Endothelial cell of umbilical vein (primary cell): Measurements from ENCODE around the gene NNT. TPM values are rescaled to one million over a fixed set of nuclear protein-coding genes. Genes with fewer than 3 reads are reported as not detected.

Experiments used
- BruUV-seq: library from RNA; stranded (reverse); fragments of 400-500 nt; replicated peaks from 2 replicates; lab custom pipeline; 2021; lab: Mats Ljungman, UMichigan
- CTCF ChIA-PET: fragments of 300-600, 350-600 bp; sonication (Branson Sonifier 250); formaldehyde crosslinking; loops from one replicate; lab custom pipeline; 2021; ENCODE audit warnings: antibody characterized with exemption, inconsistent platforms; lab: Charles Lee
- POLR2A ChIA-PET: fragments of 300-600, 350-600 bp; sonication (Branson Sonifier 250); formaldehyde crosslinking; loops from one replicate; lab custom pipeline; 2021; ENCODE audit warnings: antibody characterized with exemption, inconsistent platforms; lab: Charles Lee
- DNase-seq: peaks from one replicate; pipeline ENCODE4 v3.0.0-alpha.2; 2011; ENCODE audit warnings: low read depth, low spot score
- FAIRE-seq: peaks from 2 replicates; lab custom pipeline; 2011; peaks lifted over from hg19 to GRCh38; lab: Jason Lieb, UNC
- H2AFZ ChIP-seq: 2 replicates; pipeline ENCODE4 v1.6.0; 2012; ENCODE audit warnings: low read depth, low read length, control low read depth, inconsistent platforms
- H3K27ac ChIP-seq: 2 replicates; pipeline ENCODE4 v1.5.1; 2011; ENCODE audit warnings: low read depth, mild to moderate bottlenecking, control low read depth, low read length, moderate library complexity; ENCODE audit not compliant: insufficient read depth
- H3K27me3 ChIP-seq, 2 experiments: 2 replicates each; pipeline versions ENCODE4 v1.6.0 to v1.6.1; 2011; ENCODE audit warnings: low read length in 2 of 2, mixed read lengths in 1 of 2; ENCODE audit not compliant: control insufficient read depth in 2 of 2, insufficient read depth in 2 of 2
- H3K36me3 ChIP-seq, 2 experiments: 2 replicates in 1 of 2; 3 replicates in 1 of 2; pipeline ENCODE4 v1.5.1; 2011; ENCODE audit warnings: low read length in 2 of 2, mild to moderate bottlenecking in 1 of 2, moderate library complexity in 1 of 2; ENCODE audit not compliant: control insufficient read depth in 2 of 2, insufficient read depth in 2 of 2; ENCODE audit errors: extremely low read depth in 1 of 2
- H3K4me1 ChIP-seq: 3 replicates; pipeline ENCODE4 v1.5.1; 2011; ENCODE audit warnings: mild to moderate bottlenecking, low read length; ENCODE audit not compliant: control insufficient read depth, insufficient read depth; ENCODE audit errors: extremely low read depth
- H3K4me2 ChIP-seq: 2 replicates; pipeline ENCODE4 v1.6.1; 2011; ENCODE audit warnings: low read length, control low read depth, mixed read lengths; ENCODE audit not compliant: insufficient read depth
- H3K4me3 ChIP-seq, 3 experiments: fragments of 200-600 bp in 1 of 3; sonication (generic), shearing (Covaris generic) in 1 of 3; replicated peaks in 1 of 3; 2 replicates each; pipeline ENCODE4 v1.5.1; 2011 to 2016; ENCODE audit warnings: control low read depth in 3 of 3, low read length in 3 of 3, mild to moderate bottlenecking in 2 of 3, inconsistent platforms in 1 of 3, low read depth in 1 of 3, moderate library complexity in 1 of 3; ENCODE audit not compliant: insufficient read depth in 1 of 3
- H3K79me2 ChIP-seq: 2 replicates; pipeline ENCODE4 v1.6.0; 2012; ENCODE audit warnings: low read length, inconsistent platforms; ENCODE audit not compliant: control insufficient read depth, insufficient read depth
- H3K9ac ChIP-seq: replicated peaks from 2 replicates; pipeline ENCODE3; 2011; ENCODE audit warnings: low read length, control low read depth; ENCODE audit not compliant: insufficient read depth; ENCODE audit errors: extremely low read depth
- H3K9me1 ChIP-seq: replicated peaks from 3 replicates; pipeline ENCODE4 v1.6.0; 2011; ENCODE audit warnings: mild to moderate bottlenecking, low read length; ENCODE audit not compliant: control insufficient read depth, insufficient read depth; ENCODE audit errors: extremely low read depth
- H3K9me3 ChIP-seq: replicated peaks from 2 replicates; pipeline ENCODE4 v1.5.1; 2012; ENCODE audit warnings: low read length, inconsistent platforms; ENCODE audit not compliant: control insufficient read depth, insufficient read depth
- H4K20me1 ChIP-seq: replicated peaks from 2 replicates; pipeline ENCODE3; 2011; ENCODE audit warnings: mild to moderate bottlenecking, low read length; ENCODE audit not compliant: control insufficient read depth, insufficient read depth; ENCODE audit errors: extremely low read depth
- CTCF ChIP-seq, 2 donors: IDR thresholded peaks; 1 replicate in 1 of 2; 2 replicates in 1 of 2; pipeline ENCODE4 v1.5.1; 2011; ENCODE audit warnings: low read length in 2 of 2, mild to moderate bottlenecking in 2 of 2, moderate library complexity in 2 of 2, control low read depth in 1 of 2, inconsistent platforms in 1 of 2, low read depth in 1 of 2; ENCODE audit not compliant: insufficient read depth in 1 of 2; ENCODE audit errors: extremely low read depth in 1 of 2
- EZH2 ChIP-seq: IDR thresholded peaks from 2 replicates; pipeline ENCODE4 v1.6.1; 2012; ENCODE audit warnings: borderline replicate concordance, low read depth, mild to moderate bottlenecking, moderate library complexity, low read length, inconsistent platforms; ENCODE audit not compliant: severe bottlenecking
- FOS ChIP-seq: IDR thresholded peaks from 2 replicates; pipeline ENCODE4 v1.6.1; 2011; ENCODE audit warnings: mild to moderate bottlenecking, low read length, moderate library complexity, borderline replicate concordance; ENCODE audit not compliant: insufficient read depth
- GATA2 ChIP-seq: IDR thresholded peaks from 2 replicates; pipeline ENCODE4 v1.7.0; 2011; ENCODE audit warnings: low read depth, mild to moderate bottlenecking, moderate library complexity, mixed read lengths, low read length; ENCODE audit not compliant: insufficient read length, insufficient read depth
- JUN ChIP-seq: IDR thresholded peaks from 2 replicates; pipeline ENCODE4 v1.6.1; 2011; ENCODE audit warnings: borderline replicate concordance, low read depth; ENCODE audit not compliant: insufficient read length, insufficient read depth
- MYC ChIP-seq: IDR thresholded peaks from one replicate; pipeline ENCODE4 v1.6.1; 2011; ENCODE audit warnings: mild to moderate bottlenecking, low read depth, low read length
- POLR2A ChIP-seq: IDR thresholded peaks from 2 replicates; pipeline ENCODE4 v1.6.1; 2012; ENCODE audit warnings: low read depth, mild to moderate bottlenecking, control low read depth, low read length
- POLR2AphosphoS5 ChIP-seq: IDR thresholded peaks from 2 replicates; pipeline ENCODE4 v1.6.1; 2012; ENCODE audit warnings: low read depth, mild to moderate bottlenecking, control low read depth, low read length, moderate library complexity; ENCODE audit not compliant: insufficient read depth
- dilution Hi-C: fragments of 300-500 bp; cut with MboI; formaldehyde crosslinking; loops from one replicate; pipeline ENCODE4 v1.15.0; 2019; ENCODE audit warnings: low sequenced_read_pairs; ENCODE audit not compliant: extremely low pct_ligation_motif_present
- intact Hi-C: fragments of 100-400 bp; cut with micrococcal nuclease; formaldehyde crosslinking; loops from one replicate; pipeline ENCODE4 v1.10.0; 2022
- polyA plus RNA-seq, 4 experiments: library from polyadenylated mRNA; depleted of rRNA in 3 of 4; stranded (reverse) in 3 of 4; unstranded in 1 of 4; fragments of >200 nt; gene quantifications; 2 replicates each; pipeline versions ENCODE4 v1.2.1 to v1.2.3, GENCODE V29; 2011 to 2012; ENCODE audit warnings: missing spikeins in 1 of 4
- total RNA-seq: library from RNA; stranded (reverse); gene quantifications from 2 replicates; pipeline ENCODE4 v1.2.3, GENCODE V29; 2021
- TF ChIP-seq, protein P1 (sequence below): IDR thresholded peaks from 2 replicates; pipeline ENCODE4 v1.6.1; 2011; ENCODE audit not compliant: insufficient read depth, insufficient read length

NNT gene
- total and polyA plus RNA-seq, 2 donors (not counting 3 experiments of a cell fraction or from before 2014, with no cell fraction given): 38.2 to 82.5 TPM

- Histone ChIP-seq H3K9me3 (no peaks in the 10 kb centered on the region), H3K4me3 (no peak overlapping the region), H3K79me2 (no peaks in the 10 kb centered on the region), H3K4me1 (no peaks in the 10 kb centered on the region), H3K9me1 (no peaks in the 10 kb centered on the region), H3K27me3 (peaks cover 2 to 7% of the 10 kb centered on the region in 2 experiments), H4K20me1 (no peaks in the 10 kb centered on the region), H3K36me3 (no peaks in the 10 kb centered on the region), H3K4me2 (no peak overlapping the region), H3K27ac (no peak overlapping the region), H3K9ac (no peak overlapping the region), H2AFZ (no peak overlapping the region)
- FAIRE-seq: no peak
- dilution Hi-C loops (no loop called here), intact Hi-C loops (no loop called here)
- POLR2A ChIA-PET: no interaction called here
- BruUV-seq: no TSS peak
- no peak for TF ChIP-seq EZH2
- TF ChIP-seq POLR2A: no peak
- no peak for TF ChIP-seq CTCF (IDR thresholded peaks at IDR 0.05; ENCODE audit: extremely low read depth in 1 of 2, insufficient read depth in 1 of 2, low read depth in 1 of 2, low read length in 2 of 2)
- no peak for TF ChIP-seq FOS
- TF ChIP-seq JUN: no peak
- no peak for TF ChIP-seq MYC
- TF ChIP-seq, protein P1, sequence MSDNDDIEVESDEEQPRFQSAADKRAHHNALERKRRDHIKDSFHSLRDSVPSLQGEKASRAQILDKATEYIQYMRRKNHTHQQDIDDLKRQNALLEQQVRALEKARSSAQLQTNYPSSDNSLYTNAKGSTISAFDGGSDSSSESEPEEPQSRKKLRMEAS: no peak
- no peak for TF ChIP-seq POLR2AphosphoS5
- TF ChIP-seq GATA2: no peak
- CTCF ChIA-PET: interaction anchor here (1.5 to 5.6 kb wide), 5 partner anchors 10 to 1047 kb away, joined by 3 to 27 read pairs (median 6); no protein-coding TSS in a partner anchor
- no peak for DNase-seq
Measured at GRCh38 chr5:43728581-43728980, 125.6 kb downstream of the NNT start.
